MM.1S (cell line): ENCODE measurements around the gene RNGTT.
A peak's percentile ranks its signal among the peaks of the same experiment; 100 is the strongest.

Experiments
- EZH2 ChIP-seq: fragments of 300-600 bp; sonication (generic); optimal IDR thresholded peaks from 2 replicates; pipeline ENCODE3; 2017; ENCODE audit warnings: low read depth, mild to moderate bottlenecking, antibody characterized with exemption, low read length, mixed read lengths
- TF ChIP-seq, protein P1 (sequence below): fragments of 300-600 bp; sonication (generic); IDR thresholded peaks from 2 replicates; pipeline ENCODE4 v1.5.1; 2016; ENCODE audit warnings: antibody characterized with exemption, low read length, mixed read lengths

DNA sequence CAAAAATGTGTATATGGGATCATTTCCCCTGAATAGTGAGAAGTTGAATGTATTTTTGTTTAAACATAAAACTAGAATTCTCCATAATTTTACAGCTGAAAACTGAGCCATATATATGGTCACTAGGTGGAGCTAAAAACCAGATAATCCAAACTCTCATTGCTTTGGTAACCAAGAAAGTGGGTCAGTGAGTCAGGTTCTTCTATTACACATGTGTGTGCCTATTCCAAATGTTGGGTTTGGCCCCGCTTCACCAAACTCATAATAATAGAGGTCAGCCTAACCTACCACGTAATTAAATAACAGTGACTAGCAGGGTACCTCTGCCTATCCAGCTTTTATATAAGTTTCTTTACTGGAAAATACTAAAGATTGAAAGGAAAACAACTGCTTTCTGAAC, 19.3 kb upstream of the RNGTT start:
- TF ChIP-seq, protein P1, sequence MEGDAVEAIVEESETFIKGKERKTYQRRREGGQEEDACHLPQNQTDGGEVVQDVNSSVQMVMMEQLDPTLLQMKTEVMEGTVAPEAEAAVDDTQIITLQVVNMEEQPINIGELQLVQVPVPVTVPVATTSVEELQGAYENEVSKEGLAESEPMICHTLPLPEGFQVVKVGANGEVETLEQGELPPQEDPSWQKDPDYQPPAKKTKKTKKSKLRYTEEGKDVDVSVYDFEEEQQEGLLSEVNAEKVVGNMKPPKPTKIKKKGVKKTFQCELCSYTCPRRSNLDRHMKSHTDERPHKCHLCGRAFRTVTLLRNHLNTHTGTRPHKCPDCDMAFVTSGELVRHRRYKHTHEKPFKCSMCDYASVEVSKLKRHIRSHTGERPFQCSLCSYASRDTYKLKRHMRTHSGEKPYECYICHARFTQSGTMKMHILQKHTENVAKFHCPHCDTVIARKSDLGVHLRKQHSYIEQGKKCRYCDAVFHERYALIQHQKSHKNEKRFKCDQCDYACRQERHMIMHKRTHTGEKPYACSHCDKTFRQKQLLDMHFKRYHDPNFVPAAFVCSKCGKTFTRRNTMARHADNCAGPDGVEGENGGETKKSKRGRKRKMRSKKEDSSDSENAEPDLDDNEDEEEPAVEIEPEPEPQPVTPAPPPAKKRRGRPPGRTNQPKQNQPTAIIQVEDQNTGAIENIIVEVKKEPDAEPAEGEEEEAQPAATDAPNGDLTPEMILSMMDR: peak; percentile 77
- no peak for TF ChIP-seq EZH2
